ENCODE results near the gene ARHGEF38. TPM values are rescaled to one million over a fixed set of nuclear protein-coding genes. Genes with fewer than 3 reads are reported as not detected.
A peak's percentile ranks its signal among the peaks of the same experiment; 100 is the strongest.

Gene ARHGEF38
- total RNA-seq, 1 donor from 2014 or later, result not detected

GRCh38 chr4:105633241-105633640 is 80.8 kb downstream of the ARHGEF38 start:
- intact Hi-C loops (cut with DNase I), result no loop called here

GRCh38 chr4:105634402-105635080 is 82.1 kb downstream of the ARHGEF38 start:
- DNase-seq (ENCODE audit: low spot score), result no peak
- intact Hi-C loops (cut with DNase I), result no loop called here

More at GRCh38 chr4:105633241-105633640, 80.8 kb downstream of the ARHGEF38 start:
- DNase-seq (ENCODE audit: low spot score), result no peak

GRCh38 chr4:105637408-105638176 is 85.2 kb downstream of the ARHGEF38 start:
- DNase-seq (ENCODE audit: low spot score), result peak; percentile 75
- intact Hi-C loops (cut with DNase I), result no loop called here

GRCh38 chr4:105641845-105642244 is 89.4 kb downstream of the ARHGEF38 start:
- intact Hi-C loops (cut with DNase I), result no loop called here
- no peak for DNase-seq (ENCODE audit: low spot score)

- intact Hi-C loops (cut with DNase I), result no loop called here
- no peak for DNase-seq (ENCODE audit: low spot score)
Observed at GRCh38 chr4:105644257-105644656, 91.8 kb downstream of the ARHGEF38 start.

- DNase-seq (ENCODE audit: low spot score), result no peak
- intact Hi-C loops (cut with DNase I), result no loop called here
Observed at GRCh38 chr4:105645440-105645839, 93.0 kb downstream of the ARHGEF38 start.

GRCh38 chr4:105650190-105650589 is 97.8 kb downstream of the ARHGEF38 start:
- DNase-seq (ENCODE audit: low spot score), result no peak
- intact Hi-C loops (cut with DNase I), result no loop called here

- intact Hi-C loops (cut with DNase I), result no loop called here
- no peak for DNase-seq (ENCODE audit: low spot score)
Observed at GRCh38 chr4:105651884-105652283, 99.5 kb downstream of the ARHGEF38 start.

- intact Hi-C loops (cut with DNase I), result no loop called here
- DNase-seq (ENCODE audit: low spot score), result no peak
Observed at GRCh38 chr4:105652286-105652888, 100.0 kb downstream of the ARHGEF38 start.

GRCh38 chr4:105657117-105657765 is 104.8 kb downstream of the ARHGEF38 start:
- intact Hi-C loops (cut with DNase I), result no loop called here
- DNase-seq (ENCODE audit: low spot score), result no peak

GRCh38 chr4:105659190-105659589 is 106.8 kb downstream of the ARHGEF38 start:
- intact Hi-C loops (cut with DNase I), result no loop called here
- no peak for DNase-seq (ENCODE audit: low spot score)

GRCh38 chr4:105661028-105661427 is 108.6 kb downstream of the ARHGEF38 start:
- DNase-seq (ENCODE audit: low spot score), result no peak
- intact Hi-C loops (cut with DNase I), result no loop called here

- intact Hi-C loops (cut with DNase I), result no loop called here
- DNase-seq (ENCODE audit: low spot score), result no peak
Observed at GRCh38 chr4:105662935-105663675, 110.7 kb downstream of the ARHGEF38 start.

- intact Hi-C loops (cut with DNase I), result loop anchor here (2.0 kb wide), 1 partner anchor 146 kb away; no protein-coding TSS in a partner anchor
- no peak for DNase-seq (ENCODE audit: low spot score)
Observed at GRCh38 chr4:105666693-105667092, 114.3 kb downstream of the ARHGEF38 start.

- no peak for DNase-seq (ENCODE audit: low spot score)
- intact Hi-C loops (cut with DNase I), result no loop called here
Observed at GRCh38 chr4:105670684-105671083, 118.3 kb downstream of the ARHGEF38 start.

- intact Hi-C loops (cut with DNase I), result no loop called here
- DNase-seq (ENCODE audit: low spot score), result no peak
Observed at GRCh38 chr4:105671301-105671700, 118.9 kb downstream of the ARHGEF38 start.

- intact Hi-C loops (cut with DNase I), result no loop called here
Observed at GRCh38 chr4:105674011-105674410, 121.6 kb downstream of the ARHGEF38 start.

GRCh38 chr4:105677709-105678108 is 125.3 kb downstream of the ARHGEF38 start:
- intact Hi-C loops (cut with DNase I), result no loop called here
- DNase-seq (ENCODE audit: low spot score), result no peak

More at GRCh38 chr4:105674011-105674410, 121.6 kb downstream of the ARHGEF38 start:
- no peak for DNase-seq (ENCODE audit: low spot score)

- intact Hi-C loops (cut with DNase I), result no loop called here
- no peak for DNase-seq (ENCODE audit: low spot score)
Observed at GRCh38 chr4:105679186-105679585, 126.8 kb downstream of the ARHGEF38 start.
